Measurements from ENCODE around the gene PRDM16. TPM values are rescaled to one million over a fixed set of nuclear protein-coding genes. Genes with fewer than 3 reads are reported as not detected.

The PRDM16 gene
- total RNA-seq, 4 donors from 2014 or later, result 5.4 to 13.2 (median 7.7) TPM

- H3K27ac ChIP-seq, result no peak overlapping the region
- no peaks in the 10 kb centered on the region for H3K27me3 ChIP-seq
- no peak overlapping the region for H3K4me3 ChIP-seq
- H3K4me1 ChIP-seq, result peaks cover 0 to 15% (median 0%) of the 10 kb centered on the region in 4 donors
- no peak for DNase-seq
- no peaks in the 10 kb centered on the region for H3K36me3 ChIP-seq
- no peak for TF ChIP-seq POLR2A (IDR thresholded peaks at IDR 0.05)
- TF ChIP-seq, protein P1, sequence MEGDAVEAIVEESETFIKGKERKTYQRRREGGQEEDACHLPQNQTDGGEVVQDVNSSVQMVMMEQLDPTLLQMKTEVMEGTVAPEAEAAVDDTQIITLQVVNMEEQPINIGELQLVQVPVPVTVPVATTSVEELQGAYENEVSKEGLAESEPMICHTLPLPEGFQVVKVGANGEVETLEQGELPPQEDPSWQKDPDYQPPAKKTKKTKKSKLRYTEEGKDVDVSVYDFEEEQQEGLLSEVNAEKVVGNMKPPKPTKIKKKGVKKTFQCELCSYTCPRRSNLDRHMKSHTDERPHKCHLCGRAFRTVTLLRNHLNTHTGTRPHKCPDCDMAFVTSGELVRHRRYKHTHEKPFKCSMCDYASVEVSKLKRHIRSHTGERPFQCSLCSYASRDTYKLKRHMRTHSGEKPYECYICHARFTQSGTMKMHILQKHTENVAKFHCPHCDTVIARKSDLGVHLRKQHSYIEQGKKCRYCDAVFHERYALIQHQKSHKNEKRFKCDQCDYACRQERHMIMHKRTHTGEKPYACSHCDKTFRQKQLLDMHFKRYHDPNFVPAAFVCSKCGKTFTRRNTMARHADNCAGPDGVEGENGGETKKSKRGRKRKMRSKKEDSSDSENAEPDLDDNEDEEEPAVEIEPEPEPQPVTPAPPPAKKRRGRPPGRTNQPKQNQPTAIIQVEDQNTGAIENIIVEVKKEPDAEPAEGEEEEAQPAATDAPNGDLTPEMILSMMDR (IDR thresholded peaks at IDR 0.05), result no peak
- no peaks in the 10 kb centered on the region for H3K9me3 ChIP-seq
Observed at GRCh38 chr1:3261007-3261968, 192.3 kb downstream of the PRDM16 start.

GRCh38 chr1:3261969-3262579 lies 193.1 kb downstream of the PRDM16 start:
- Histone ChIP-seq H3K27me3 (no peaks in the 10 kb centered on the region), H3K36me3 (no peaks in the 10 kb centered on the region), H3K4me1 (peaks cover 0 to 15% (median 0%) of the 10 kb centered on the region in 4 donors), H3K9me3 (no peaks in the 10 kb centered on the region), H3K27ac (no peak overlapping the region), H3K4me3 (no peak overlapping the region)
- DNase-seq, result no peak
- no peak for TF ChIP-seq POLR2A (IDR thresholded peaks at IDR 0.05)
- TF ChIP-seq, protein P1 (IDR thresholded peaks at IDR 0.05), result no peak

GRCh38 chr1:3262681-3263286 lies 193.8 kb downstream of the PRDM16 start:
- no peak overlapping the region for H3K4me3 ChIP-seq
- no peaks in the 10 kb centered on the region for H3K27me3 ChIP-seq
- H3K9me3 ChIP-seq, result no peaks in the 10 kb centered on the region
- no peak for TF ChIP-seq POLR2A (IDR thresholded peaks at IDR 0.05)
- TF ChIP-seq, protein P1 (IDR thresholded peaks at IDR 0.05), result no peak
- no peak overlapping the region for H3K27ac ChIP-seq
- peaks cover 0 to 15% (median 0%) of the 10 kb centered on the region in 4 donors for H3K4me1 ChIP-seq
- no peak for DNase-seq
- H3K36me3 ChIP-seq, result no peaks in the 10 kb centered on the region

DNA sequence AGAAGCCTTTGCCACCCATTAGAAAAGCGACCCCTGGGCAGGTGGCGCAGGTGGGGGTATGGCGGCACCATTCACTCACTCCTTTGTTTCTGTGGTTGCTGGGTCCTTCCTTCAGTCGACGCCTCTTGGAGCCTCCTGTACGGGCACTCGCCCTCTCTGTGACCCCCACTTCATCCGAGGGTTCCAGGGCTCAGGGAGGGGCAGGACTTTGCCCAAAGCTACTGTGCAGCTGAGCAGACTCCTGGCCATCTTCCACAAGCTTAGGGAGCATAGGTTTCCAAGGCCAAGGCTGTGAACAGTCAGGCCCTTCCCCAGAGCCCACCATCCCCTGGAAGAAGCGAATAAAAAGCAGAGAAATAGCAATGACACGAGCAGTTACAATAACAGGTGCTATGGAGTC lies 194.8 kb downstream of the PRDM16 start:
- peak in 2 of 3 donors; percentile 54 to 58 for DNase-seq
- Histone ChIP-seq H3K9me3 (no peaks in the 10 kb centered on the region), H3K4me3 (no peak overlapping the region), H3K4me1 (peaks cover 0 to 15% (median 0%) of the 10 kb centered on the region in 4 donors), H3K36me3 (no peaks in the 10 kb centered on the region), H3K27ac (no peak overlapping the region), H3K27me3 (no peaks in the 10 kb centered on the region)
- TF ChIP-seq, protein P1 (IDR thresholded peaks at IDR 0.05), result no peak
- no peak for TF ChIP-seq POLR2A (IDR thresholded peaks at IDR 0.05)

GRCh38 chr1:3264456-3264855 lies 195.5 kb downstream of the PRDM16 start:
- DNase-seq, result no peak
- H3K9me3 ChIP-seq, result no peaks in the 10 kb centered on the region
- no peak overlapping the region for H3K27ac ChIP-seq
- H3K36me3 ChIP-seq, result no peaks in the 10 kb centered on the region
- H3K4me3 ChIP-seq, result no peak overlapping the region
- H3K4me1 ChIP-seq, result peaks cover 0 to 15% (median 0%) of the 10 kb centered on the region in 4 donors
- TF ChIP-seq POLR2A (IDR thresholded peaks at IDR 0.05), result no peak
- TF ChIP-seq, protein P1 (IDR thresholded peaks at IDR 0.05), result no peak
- H3K27me3 ChIP-seq, result no peaks in the 10 kb centered on the region
